ENCODE measurements around the gene PMP22.

PMP22 gene

DNA sequence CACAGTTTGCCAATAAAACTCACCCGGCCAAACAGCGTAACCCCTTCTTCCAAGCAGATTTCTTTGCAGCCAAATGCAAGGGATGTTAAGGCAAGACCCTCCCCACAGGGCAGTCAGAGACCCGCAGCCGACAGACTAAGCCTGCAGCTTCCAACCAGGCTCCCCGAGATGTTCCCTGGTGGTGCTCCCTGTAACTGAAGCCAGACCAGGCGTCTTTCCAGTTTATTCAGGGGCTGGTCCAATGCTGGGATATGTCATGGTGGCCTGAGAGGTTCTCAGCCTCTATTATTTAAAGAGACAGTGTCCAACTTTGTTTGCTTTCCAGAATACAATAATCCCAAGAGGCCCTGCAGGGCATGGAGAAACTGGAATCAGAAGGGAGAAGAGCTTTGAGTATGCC is at the start of gene PMP22:
TSS of gene PMP22 (minus strand) at position 196 of the 400 bp plus-strand sequence. CDS start 4,599 bp downstream, outside the sequence.
- DNase-seq = no peak

DNA sequence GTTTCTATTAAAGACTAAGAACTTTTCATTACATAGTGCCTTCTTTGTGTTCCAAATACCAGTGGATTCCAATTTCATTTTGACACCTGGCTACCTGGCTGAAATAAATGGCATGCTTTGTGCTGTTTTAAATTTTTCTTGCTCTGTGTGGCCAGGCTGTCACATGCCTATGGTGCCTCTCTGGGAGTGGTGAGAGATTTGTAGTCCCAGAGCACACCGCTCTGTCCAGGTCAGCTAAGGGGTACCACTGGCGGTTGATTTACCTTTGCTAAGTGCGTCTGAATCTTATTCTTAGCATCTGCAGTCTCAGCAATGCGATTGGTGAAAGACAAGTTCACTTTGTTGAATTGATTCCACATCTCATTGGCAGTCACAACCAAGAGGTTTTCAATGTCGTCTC is 46.9 kb upstream of the PMP22 start:
- no peak for DNase-seq

DNA sequence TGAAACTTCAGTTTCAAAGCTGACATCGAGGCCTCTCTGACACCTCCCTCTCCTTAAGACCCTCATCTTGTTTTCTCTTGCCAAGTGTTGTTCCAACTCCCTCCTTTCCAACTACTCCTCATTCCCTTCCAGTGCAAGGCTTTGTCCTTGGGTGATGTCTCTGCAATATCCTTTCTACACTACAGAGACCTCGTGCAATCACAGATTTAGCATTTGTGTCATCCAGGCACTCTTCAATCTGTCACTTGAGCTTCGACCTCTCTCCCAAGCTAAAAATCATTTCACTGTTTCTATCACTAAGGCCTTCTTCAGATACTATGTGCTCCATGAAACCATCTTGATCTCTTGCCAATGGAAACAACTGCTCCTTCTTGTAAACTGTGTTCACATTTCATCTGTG is 44.7 kb upstream of the PMP22 start:
- no peak for DNase-seq

GRCh38 chr17:15309236-15309635 is 44.1 kb upstream of the PMP22 start:
- DNase-seq = no peak

GRCh38 chr17:15308758-15309157 is 43.6 kb upstream of the PMP22 start:
- no peak for DNase-seq

GRCh38 chr17:15307710-15308111 is 42.6 kb upstream of the PMP22 start:
- DNase-seq = no peak

- no peak for DNase-seq
Measured at GRCh38 chr17:15303851-15304250, 38.7 kb upstream of the PMP22 start.

DNA sequence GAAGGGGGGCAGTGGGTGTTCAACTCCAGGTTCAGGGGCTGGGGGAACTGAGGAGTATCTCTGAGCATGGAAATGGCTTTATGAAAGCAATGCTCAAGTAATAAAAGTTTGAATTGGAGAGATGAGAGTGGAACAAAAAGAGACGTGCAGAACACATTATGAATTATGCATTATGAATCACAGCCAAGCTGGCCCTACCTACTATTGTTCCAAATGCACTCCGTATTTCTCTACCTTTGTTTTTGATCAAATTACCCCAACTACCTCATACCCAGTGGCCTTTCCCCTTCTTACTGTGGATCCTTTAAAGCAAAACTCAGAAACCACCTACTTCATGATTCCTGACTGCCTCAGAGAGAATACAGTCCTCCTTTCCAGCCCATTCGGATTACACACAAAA is 38.1 kb upstream of the PMP22 start:
- DNase-seq = no peak

- no peak for DNase-seq
Measured at GRCh38 chr17:15301845-15302244, 36.7 kb upstream of the PMP22 start.

DNA sequence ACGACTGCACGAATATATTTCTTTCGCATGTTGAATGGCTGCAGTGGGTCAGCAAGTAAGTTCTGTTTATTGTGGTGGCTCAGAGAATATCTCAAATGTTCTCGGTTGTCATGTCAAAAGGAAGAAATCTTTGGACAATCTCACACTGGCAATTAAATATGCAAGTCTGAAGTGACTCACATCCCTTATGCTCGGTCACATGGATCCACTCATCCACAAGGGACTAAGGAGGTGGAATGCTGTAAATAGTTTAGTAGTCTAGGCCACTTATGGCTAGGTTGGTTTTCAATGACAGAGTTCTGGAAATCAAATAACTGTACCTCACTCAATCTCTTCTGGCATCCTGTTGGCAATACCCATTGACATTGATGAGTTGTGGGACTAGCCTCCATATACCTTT is 33.0 kb upstream of the PMP22 start:
- no peak for DNase-seq

DNA sequence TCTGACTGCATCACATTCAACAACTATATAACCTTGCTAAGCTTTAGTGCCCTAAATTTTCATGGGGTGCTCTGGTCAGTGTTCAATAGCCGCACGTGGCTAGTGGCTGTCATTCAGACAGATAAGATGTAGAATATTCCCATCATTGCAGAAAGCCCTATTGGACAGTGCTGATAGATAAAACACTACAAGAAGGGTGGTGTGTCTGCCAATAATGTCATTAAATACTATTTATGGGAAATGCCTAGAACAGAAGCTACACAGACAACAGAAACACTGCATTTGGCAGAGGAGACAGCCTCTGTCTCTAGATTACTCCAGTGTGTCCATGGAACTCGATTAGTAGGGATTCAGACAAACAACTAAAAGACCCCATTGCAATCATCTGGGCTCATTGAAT is 28.4 kb upstream of the PMP22 start:
- no peak for DNase-seq

GRCh38 chr17:15291674-15292361 is 26.7 kb upstream of the PMP22 start:
- DNase-seq = no peak

DNA sequence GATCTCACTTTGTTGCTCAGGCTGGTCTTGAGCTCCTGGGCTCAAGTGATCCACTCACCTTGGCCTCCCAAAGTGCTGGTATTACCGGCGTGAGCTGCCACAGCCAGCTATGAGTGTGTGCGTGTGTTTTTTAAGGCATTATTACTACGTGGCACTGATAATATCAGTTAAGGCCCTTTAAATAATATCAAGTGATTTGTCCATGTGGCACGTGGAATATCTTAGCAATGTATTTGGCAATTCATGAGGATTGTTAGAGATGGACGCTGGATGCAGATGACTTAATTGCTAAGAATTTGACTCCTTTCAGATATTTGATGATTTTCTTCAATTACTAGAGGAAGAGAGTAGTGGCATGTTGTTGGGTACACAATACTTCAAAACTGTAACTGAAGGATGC is 25.5 kb upstream of the PMP22 start:
- no peak for DNase-seq

- DNase-seq = no peak
Measured at GRCh38 chr17:15289285-15290183, 24.4 kb upstream of the PMP22 start.

DNA sequence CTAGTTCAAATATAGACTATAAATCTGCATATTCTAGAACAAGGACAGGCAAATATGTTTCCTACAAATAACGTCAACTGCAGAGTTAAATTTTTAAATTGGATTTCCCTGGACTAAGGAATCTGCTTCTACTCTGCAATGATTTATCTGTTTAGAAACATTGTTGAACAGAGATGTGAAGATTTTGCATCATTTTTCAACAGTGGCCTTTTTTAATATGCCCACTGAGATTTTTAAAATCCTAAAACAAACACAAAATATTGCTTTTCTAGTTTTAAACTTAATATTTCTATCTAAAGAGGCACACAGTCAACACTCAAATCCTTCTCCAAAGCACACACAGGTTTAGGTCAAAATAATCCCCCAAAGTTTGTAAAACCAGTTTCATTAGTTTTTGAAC is 23.7 kb upstream of the PMP22 start:
- DNase-seq = no peak

DNA sequence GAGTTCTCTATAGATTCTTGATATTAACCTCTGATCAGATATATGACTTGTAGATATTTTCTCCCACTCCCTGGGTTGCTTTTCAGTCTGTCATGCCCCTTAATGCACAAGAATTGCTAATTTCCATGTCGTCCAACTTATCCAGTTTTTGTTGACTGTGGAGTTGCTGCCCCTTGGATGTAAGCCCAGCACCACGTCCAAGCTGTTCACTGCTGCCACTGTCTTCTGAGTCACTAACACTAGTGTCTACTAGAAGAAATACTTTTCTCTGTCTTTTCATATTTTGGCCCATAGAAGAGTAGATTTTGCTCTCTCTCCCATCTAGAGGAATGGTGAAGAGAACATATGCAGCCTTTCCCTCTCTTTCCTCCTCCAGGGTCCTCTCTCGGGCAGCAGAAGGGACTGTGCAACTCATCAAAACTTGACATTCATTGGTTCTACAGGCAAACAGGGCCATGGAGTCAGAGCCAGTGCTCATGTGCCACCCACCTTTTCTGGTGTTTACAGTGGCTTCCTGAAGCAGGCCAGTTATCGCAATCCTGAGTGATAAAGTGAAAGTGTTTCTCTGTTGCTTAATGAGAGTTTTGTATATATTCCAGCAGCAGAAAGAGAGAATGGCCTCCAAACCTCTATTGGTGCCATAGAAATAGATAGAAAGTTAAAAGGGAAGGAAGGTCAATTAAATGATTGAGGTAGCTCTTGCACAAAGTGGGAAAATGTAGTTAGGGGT is 22.6 kb upstream of the PMP22 start:
- no peak for DNase-seq

DNA sequence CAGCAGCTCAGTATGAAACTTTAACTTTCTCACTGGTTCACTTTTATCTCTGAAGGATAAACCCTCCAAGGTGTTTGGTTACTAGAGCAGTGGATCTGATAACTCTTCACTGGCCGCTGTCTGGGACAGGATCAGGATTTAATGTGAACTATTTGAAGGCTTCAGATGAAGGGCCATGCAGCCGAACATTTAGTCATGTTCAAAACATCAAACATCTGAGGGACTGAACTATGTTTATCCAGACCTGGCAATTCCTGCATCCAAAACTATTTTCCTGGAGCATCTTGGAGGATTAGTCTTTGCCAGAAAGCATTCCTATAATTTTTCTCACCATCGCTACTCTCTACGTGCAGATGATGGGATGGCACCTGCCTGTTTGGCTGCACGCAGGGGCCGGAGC is 20.3 kb upstream of the PMP22 start:
- no peak for DNase-seq

- DNase-seq = no peak
Measured at GRCh38 chr17:15284537-15284936, 19.4 kb upstream of the PMP22 start.

DNA sequence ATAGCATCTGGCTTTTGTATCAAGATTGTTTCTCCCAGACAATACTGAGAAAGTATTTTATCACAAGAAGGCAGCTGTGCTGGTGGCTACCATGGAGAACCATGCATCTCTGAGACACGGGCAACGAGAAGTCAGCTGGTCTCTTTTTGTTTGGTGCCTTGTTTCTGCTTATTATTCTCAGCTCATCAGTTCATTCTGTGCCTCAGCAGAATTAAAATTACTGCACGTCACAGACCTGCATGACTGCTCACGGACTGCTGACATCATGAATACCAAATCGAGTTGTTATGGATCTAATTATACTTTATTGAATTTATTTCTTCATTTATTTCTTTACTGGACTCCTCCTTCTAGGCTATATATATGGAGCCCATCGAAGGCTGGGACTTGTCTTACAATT is 19.0 kb upstream of the PMP22 start:
- DNase-seq = no peak

- no peak for DNase-seq
Measured at GRCh38 chr17:15281909-15282308, 16.8 kb upstream of the PMP22 start.

DNA sequence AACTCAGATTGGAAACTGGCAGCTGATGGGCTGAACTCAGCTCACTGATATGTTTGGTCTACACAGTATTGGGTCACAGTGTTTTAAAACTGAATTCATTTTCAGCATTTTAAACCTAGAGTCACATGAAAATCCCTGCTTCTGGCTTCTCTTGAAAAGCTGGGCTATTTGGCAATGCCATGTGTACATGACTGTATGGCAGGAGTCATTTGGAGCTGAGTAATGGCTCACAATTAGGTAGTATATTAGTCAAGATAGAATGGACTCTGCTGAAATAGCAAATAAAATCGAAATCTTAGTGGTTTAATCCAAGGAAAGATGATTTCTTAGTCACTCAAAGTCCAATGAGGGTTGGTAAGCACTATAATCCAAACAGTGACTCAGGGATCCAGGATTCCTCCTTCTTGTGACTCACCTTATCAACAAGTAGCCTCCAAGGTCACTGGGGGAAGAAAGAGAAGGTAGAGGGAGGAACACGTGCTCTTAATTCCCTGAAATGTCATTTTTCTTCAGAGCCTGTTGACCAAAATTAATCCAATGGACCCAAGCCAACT is 13.9 kb upstream of the PMP22 start:
- DNase-seq = no peak

- DNase-seq = no peak
Measured at GRCh38 chr17:15278380-15278779, 13.3 kb upstream of the PMP22 start.

- no peak for DNase-seq
Measured at GRCh38 chr17:15274017-15274416, 8.9 kb upstream of the PMP22 start.
